IMR-90 (cell line): ENCODE data around the gene PPP2R1B. TPM values are rescaled to one million over a fixed set of nuclear protein-coding genes. Genes with fewer than 3 reads are reported as not detected.

Experiments used
- ATAC-seq: fragments of 200-7000 bp; cut with Tn5 transposase; 2 replicates; pipeline ENCODE4 v1.9.1; 2020; ENCODE audit warnings: low read depth, mild to moderate bottlenecking, moderate library complexity
- BruUV-seq: library from RNA; stranded (reverse); fragments of 400-500 nt; replicated peaks from 2 replicates; lab custom pipeline; 2021; lab: Mats Ljungman, UMichigan
- CTCF ChIA-PET: fragments of 300-600 bp; formaldehyde crosslinking; extraction: SDS; loops from one replicate; lab custom pipeline; 2021; ENCODE audit warnings: antibody characterized with exemption; lab: Yijun Ruan, JAX
- POLR2A ChIA-PET: fragments of 300-600 bp; sonication (Branson Sonifier 250); formaldehyde crosslinking; loops from one replicate; lab custom pipeline; 2022; ENCODE audit warnings: antibody characterized with exemption; ENCODE audit not compliant: unreplicated experiment; lab: Charles Lee
- DNase-seq: peaks from one replicate; pipeline ENCODE4 v3.0.0; 2013
- H2AFZ ChIP-seq: replicated peaks from 2 replicates; pipeline ENCODE3; 2013; ENCODE audit warnings: low read length, mild to moderate bottlenecking; ENCODE audit not compliant: poor library complexity
- H2AK5ac ChIP-seq: 2 replicates; pipeline ENCODE4 v1.6.1; 2013; ENCODE audit warnings: low read depth, low read length, inconsistent platforms
- H2AK9ac ChIP-seq: replicated peaks from 2 replicates; pipeline ENCODE3; 2013; ENCODE audit warnings: mild to moderate bottlenecking, low read depth, low read length, moderate library complexity; ENCODE audit not compliant: poor library complexity
- H2BK120ac ChIP-seq: 2 replicates; pipeline ENCODE4 v1.6.1; 2013; ENCODE audit warnings: low read depth, low read length, inconsistent platforms
- H2BK15ac ChIP-seq: 3 replicates; pipeline ENCODE4 v1.6.1; 2013; ENCODE audit warnings: low read depth, low read length, inconsistent platforms
- H2BK20ac ChIP-seq: 2 replicates; pipeline ENCODE4 v1.6.1; 2013; ENCODE audit warnings: low read depth, mild to moderate bottlenecking, inconsistent platforms, low read length, moderate library complexity
- H2BK5ac ChIP-seq: 2 replicates; pipeline ENCODE4 v1.6.1; 2013; ENCODE audit warnings: mild to moderate bottlenecking, low read depth, low read length, inconsistent platforms; ENCODE audit not compliant: poor library complexity, severe bottlenecking
- H3K14ac ChIP-seq: replicated peaks from 2 replicates; pipeline ENCODE4 v1.6.1; 2013; ENCODE audit warnings: low read depth, low read length, inconsistent platforms
- H3K18ac ChIP-seq: 2 replicates; pipeline ENCODE4 v1.6.1; 2013; ENCODE audit warnings: low read depth, low read length, control low read depth
- H3K23ac ChIP-seq: 2 replicates; pipeline ENCODE4 v1.6.1; 2013; ENCODE audit warnings: low read depth, low read length, inconsistent platforms
- H3K27ac ChIP-seq: 2 replicates; pipeline ENCODE4 v1.5.1; 2013; ENCODE audit warnings: mild to moderate bottlenecking, control low read depth, low read length; ENCODE audit not compliant: insufficient read depth
- H3K27me3 ChIP-seq: 2 replicates; pipeline ENCODE4 v1.6.1; 2013; ENCODE audit warnings: low read length; ENCODE audit not compliant: control insufficient read depth, insufficient read depth
- H3K36me3 ChIP-seq: 2 replicates; pipeline ENCODE4 v1.6.1; 2013; ENCODE audit warnings: low read length, mixed read lengths; ENCODE audit not compliant: control insufficient read depth, insufficient read depth
- H3K4ac ChIP-seq: 2 replicates; pipeline ENCODE4 v1.6.1; 2013; ENCODE audit warnings: low read depth, low read length, inconsistent platforms
- H3K4me1 ChIP-seq: 2 replicates; pipeline ENCODE4 v1.6.1; 2013; ENCODE audit warnings: low read length, mixed read lengths; ENCODE audit not compliant: control insufficient read depth, insufficient read depth
- H3K4me2 ChIP-seq: 2 replicates; pipeline ENCODE4 v1.6.1; 2013; ENCODE audit warnings: low read depth, mild to moderate bottlenecking, control low read depth, low read length, moderate library complexity
- H3K4me3 ChIP-seq: 2 replicates; pipeline ENCODE4 v1.5.1; 2013; ENCODE audit warnings: low read depth, mild to moderate bottlenecking, control low read depth, low read length, moderate library complexity; ENCODE audit not compliant: insufficient read depth
- H3K56ac ChIP-seq: 2 replicates; pipeline ENCODE4 v1.6.1; 2013; ENCODE audit warnings: low read length, inconsistent platforms; ENCODE audit not compliant: insufficient read depth; ENCODE audit errors: extremely low read depth
- H3K79me1 ChIP-seq, 2 experiments: 2 replicates each; pipeline ENCODE4 v1.6.1; 2013; ENCODE audit warnings: low read length in 2 of 2, inconsistent platforms in 1 of 2, low read depth in 1 of 2
- H3K9ac ChIP-seq: 2 replicates; pipeline ENCODE4 v1.6.1; 2013; ENCODE audit warnings: low read depth, low read length, control low read depth
- H3K9me1 ChIP-seq: 2 replicates; pipeline ENCODE4 v1.6.1; 2013; ENCODE audit warnings: low read length, inconsistent platforms; ENCODE audit not compliant: insufficient read depth
- H3K9me3 ChIP-seq: 2 replicates; pipeline ENCODE4 v1.6.1; 2013; ENCODE audit warnings: low read length; ENCODE audit not compliant: control insufficient read depth, insufficient read depth
- H4K20me1 ChIP-seq: 2 replicates; pipeline ENCODE4 v1.6.1; 2013; ENCODE audit warnings: low read length, inconsistent platforms; ENCODE audit not compliant: insufficient read depth
- H4K5ac ChIP-seq: 2 replicates; pipeline ENCODE4 v1.6.1; 2013; ENCODE audit warnings: mild to moderate bottlenecking, low read depth, low read length, control low read depth
- H4K8ac ChIP-seq, 2 experiments: 2 replicates each; pipeline ENCODE4 v1.6.1; 2013; ENCODE audit warnings: low read depth in 2 of 2, low read length in 2 of 2, control low read depth in 1 of 2, inconsistent platforms in 1 of 2
- H4K91ac ChIP-seq: 2 replicates; pipeline ENCODE4 v1.6.1; 2013; ENCODE audit warnings: low read depth, low read length, inconsistent platforms; ENCODE audit not compliant: insufficient read depth
- CEBPB ChIP-seq: IDR thresholded peaks from 2 replicates; pipeline ENCODE4 v1.6.1; 2012; ENCODE audit warnings: low read depth, low read length, improper control_type of control experiment
- CHD1 ChIP-seq: IDR thresholded peaks from 2 replicates; pipeline ENCODE4 v1.6.1; 2012; ENCODE audit warnings: low read depth, low read length, improper control_type of control experiment
- CTCF ChIP-seq: conservative IDR thresholded peaks from 2 replicates; pipeline ENCODE4 v1.5.1; 2012; ENCODE audit warnings: mild to moderate bottlenecking, low read depth, low read length, improper control_type of control experiment
- ELK1 ChIP-seq: fragments of 150-350 bp; IDR thresholded peaks from 2 replicates; pipeline ENCODE4 v1.6.1; 2016; ENCODE audit warnings: low read depth, mild to moderate bottlenecking, low read length, moderate library complexity, borderline replicate concordance
- FOS ChIP-seq: fragments of 150-350 bp; IDR thresholded peaks from 2 replicates; pipeline ENCODE4 v1.6.1; 2016; ENCODE audit warnings: low read depth, low read length
- MAFK ChIP-seq: IDR thresholded peaks from 2 replicates; pipeline ENCODE4 v1.6.1; 2012; ENCODE audit warnings: low read depth, low read length, improper control_type of control experiment
- MAZ ChIP-seq: IDR thresholded peaks from 2 replicates; pipeline ENCODE4 v1.6.1; 2012; ENCODE audit warnings: low read depth, mild to moderate bottlenecking, low read length, improper control_type of control experiment, moderate library complexity, borderline replicate concordance
- NFE2L2 ChIP-seq: fragments of 150-350 bp; IDR thresholded peaks from 2 replicates; pipeline ENCODE4 v1.6.1; 2016; ENCODE audit warnings: low read depth, mild to moderate bottlenecking, low read length
- POLR2A ChIP-seq: IDR thresholded peaks from 2 replicates; pipeline ENCODE4 v1.6.1; 2012; ENCODE audit warnings: mild to moderate bottlenecking, low read depth, low read length
- RAD21 ChIP-seq: IDR thresholded peaks from 2 replicates; pipeline ENCODE4 v1.6.1; 2012; ENCODE audit warnings: low read length, improper control_type of control experiment
- RCOR1 ChIP-seq: IDR thresholded peaks from 2 replicates; pipeline ENCODE4 v1.6.1; 2012; ENCODE audit warnings: mild to moderate bottlenecking, low read length, improper control_type of control experiment; ENCODE audit not compliant: insufficient replicate concordance
- RFX5 ChIP-seq: IDR thresholded peaks from 2 replicates; pipeline ENCODE4 v1.8.0; 2012; ENCODE audit warnings: low read depth, mild to moderate bottlenecking, low read length, moderate library complexity
- SMC3 ChIP-seq: fragments of 150-350 bp; IDR thresholded peaks from 2 replicates; pipeline ENCODE4 v1.6.1; 2016; ENCODE audit warnings: low read depth, mild to moderate bottlenecking, antibody characterized with exemption, low read length, moderate library complexity
- USF2 ChIP-seq: fragments of 150-350 bp; IDR thresholded peaks from 2 replicates; pipeline ENCODE4 v1.6.1; 2017; ENCODE audit warnings: mild to moderate bottlenecking, antibody characterized with exemption, low read length, low read depth
- WGBS, 2 experiments: methylation state at CpG; one replicate each; pipeline versions ENCODE4 v1.1.5 to v1.1.7; 2013; ENCODE audit warnings: missing lambda C conversion rate in 2 of 2; ENCODE audit not compliant: insufficient read length in 1 of 2; ENCODE audit errors: extremely low coverage in 2 of 2; 5-methylcytosine and 5-hydroxymethylcytosine counted together
- dilution Hi-C: fragments of 300-500 bp; cut with HindIII; formaldehyde crosslinking; loops from one replicate; pipeline ENCODE4 v1.14.3; 2018; ENCODE audit warnings: low sequenced_read_pairs; ENCODE audit not compliant: unreplicated experiment
- in situ Hi-C: fragments of 300-500 bp; cut with MboI; formaldehyde crosslinking; loops from 3 replicates; pipeline ENCODE4 v1.14.3; 2019; ENCODE audit warnings: low sequenced_read_pairs, inconsistent platforms, mixed read lengths
- intact Hi-C: fragments of 100-400 bp; cut with micrococcal nuclease; formaldehyde crosslinking; loops from 2 replicates; pipeline ENCODE4 v1.10.0; 2022
- polyA plus RNA-seq, 3 experiments: library from polyadenylated mRNA; depleted of rRNA; stranded (reverse); fragments of >200 nt; gene quantifications; 2 replicates each; pipeline ENCODE4 v1.2.3, GENCODE V29; 2012; ENCODE audit warnings: low replicate concordance in 1 of 3
- total RNA-seq: library from RNA; depleted of rRNA; stranded (reverse); fragments of >200 nt; gene quantifications from 2 replicates; pipeline ENCODE4 v1.2.3, GENCODE V29; 2012

The PPP2R1B gene
- total and polyA plus RNA-seq, 2 of the 4 experiments (the other 2 are of a cell fraction), result 23.0 to 62.9 TPM

GRCh38 chr11:111808063-111808588 lies 41.9 kb upstream of the PPP2R1B start:
- no peak overlapping the region for H3K18ac ChIP-seq
- intact Hi-C loops (no loop called here), in situ Hi-C loops (no loop called here), dilution Hi-C loops (no loop called here)
- 100% methylated on average over 2 of the region's 2 CpGs; no CpG with 5 or more reads in 1 of the 2 experiments for WGBS, 2 experiments
- H2BK5ac ChIP-seq, result no peak overlapping the region
- ATAC-seq, result no peak
- no TSS peak for BruUV-seq
- H2BK120ac ChIP-seq, result no peak overlapping the region
- H3K14ac ChIP-seq, result no peak overlapping the region
- H2BK20ac ChIP-seq, result no peak overlapping the region
- DNase-seq, result no peak
- CTCF ChIA-PET, result interaction anchor here (0.6 kb wide), 1 partner anchor 20 kb away, joined by 5 read pairs; no protein-coding TSS in a partner anchor
- no peak overlapping the region for H4K91ac ChIP-seq
- peaks cover 3% of the 10 kb centered on the region in 2 experiments; a peak in 1 of 4 replicates for H3K79me1 ChIP-seq
- POLR2A ChIA-PET, result no interaction called here
- peaks cover 14% of the 10 kb centered on the region for H3K36me3 ChIP-seq
- no peaks in the 10 kb centered on the region for H3K9me3 ChIP-seq
- no peak overlapping the region for H2BK15ac ChIP-seq
- H3K23ac ChIP-seq, result no peak overlapping the region
- H3K9me1 ChIP-seq, result peaks cover 6% of the 10 kb centered on the region; the same call in 1 of the 2 replicates
- H3K4me3 ChIP-seq, result no peak overlapping the region
- no peak overlapping the region for H4K8ac ChIP-seq
- H4K20me1 ChIP-seq, result no peaks in the 10 kb centered on the region
- H3K9ac ChIP-seq, result no peak overlapping the region
- TF ChIP-seq RAD21 (no peak), FOS (no peak), USF2 (no peak), MAZ (no peak), POLR2A (no peak), NFE2L2 (no peak), MAFK (no peak), CTCF (no peak), SMC3 (no peak), CEBPB (no peak), RFX5 (no peak), RCOR1 (no peak), ELK1 (no peak), CHD1 (no peak)
- no peaks in the 10 kb centered on the region for H3K27me3 ChIP-seq
- no peak overlapping the region for H2AFZ ChIP-seq
- H2AK5ac ChIP-seq, result no peak overlapping the region
- H3K56ac ChIP-seq, result no peak overlapping the region
- H3K4ac ChIP-seq, result no peak overlapping the region
- H3K27ac ChIP-seq, result no peak overlapping the region
- no peak overlapping the region for H4K5ac ChIP-seq
- no peaks in the 10 kb centered on the region for H3K4me1 ChIP-seq
- no peak overlapping the region for H2AK9ac ChIP-seq
- H3K4me2 ChIP-seq, result no peak overlapping the region
